A549 (cell line): Measurements from ENCODE around the gene BCAT1.

ENCODE experiments used
- HMGXB4 ChIP-seq: fragments of 250-450 bp; sonication (Bioruptor Pico); IDR thresholded peaks from 2 replicates; pipeline ENCODE4 v1.5.0; 2021; ENCODE audit warnings: mild to moderate bottlenecking, moderate library complexity, borderline replicate concordance
- MAFK ChIP-seq: fragments of 450-650 bp; IDR thresholded peaks from 2 replicates; pipeline ENCODE4 v1.6.1; 2014; ENCODE audit not compliant: partially characterized antibody
- PBX3 ChIP-seq: IDR thresholded peaks from 2 replicates; pipeline ENCODE4 v1.6.1; 2012
- PHF8 ChIP-seq: fragments of 200-600 bp; sonication (generic); IDR thresholded peaks from 2 replicates; pipeline ENCODE4 v1.6.1; 2016; ENCODE audit warnings: low read depth, mild to moderate bottlenecking, antibody characterized with exemption, moderate library complexity, borderline replicate concordance
- SMC3 ChIP-seq: fragments of >200 bp; sonication (Bioruptor Twin); formaldehyde crosslinking; IDR thresholded peaks from 3 replicates; pipeline ENCODE4 v1.6.1; 2018; ENCODE audit warnings: inconsistent platforms
- SREBF2 ChIP-seq: fragments of 450-650 bp; IDR thresholded peaks from 2 replicates; pipeline ENCODE4 v1.6.1; 2014; ENCODE audit warnings: mild to moderate bottlenecking, moderate library complexity
- TF ChIP-seq, protein P1 (sequence below): fragments of >200 bp; sonication (Bioruptor Twin); formaldehyde crosslinking; IDR thresholded peaks from 3 replicates; pipeline ENCODE4 v1.5.1; 2016
- TF ChIP-seq, protein P2 (sequence below): fragments of 200-600 bp; sonication (generic); IDR thresholded peaks from 2 replicates; pipeline ENCODE4 v1.6.1; 2016; ENCODE audit warnings: antibody characterized with exemption, mild to moderate bottlenecking, moderate library complexity

GRCh38 chr12:24821691-24822090, 127.2 kb downstream of the BCAT1 start:
- TF ChIP-seq PBX3, result no peak
- TF ChIP-seq, protein P1, sequence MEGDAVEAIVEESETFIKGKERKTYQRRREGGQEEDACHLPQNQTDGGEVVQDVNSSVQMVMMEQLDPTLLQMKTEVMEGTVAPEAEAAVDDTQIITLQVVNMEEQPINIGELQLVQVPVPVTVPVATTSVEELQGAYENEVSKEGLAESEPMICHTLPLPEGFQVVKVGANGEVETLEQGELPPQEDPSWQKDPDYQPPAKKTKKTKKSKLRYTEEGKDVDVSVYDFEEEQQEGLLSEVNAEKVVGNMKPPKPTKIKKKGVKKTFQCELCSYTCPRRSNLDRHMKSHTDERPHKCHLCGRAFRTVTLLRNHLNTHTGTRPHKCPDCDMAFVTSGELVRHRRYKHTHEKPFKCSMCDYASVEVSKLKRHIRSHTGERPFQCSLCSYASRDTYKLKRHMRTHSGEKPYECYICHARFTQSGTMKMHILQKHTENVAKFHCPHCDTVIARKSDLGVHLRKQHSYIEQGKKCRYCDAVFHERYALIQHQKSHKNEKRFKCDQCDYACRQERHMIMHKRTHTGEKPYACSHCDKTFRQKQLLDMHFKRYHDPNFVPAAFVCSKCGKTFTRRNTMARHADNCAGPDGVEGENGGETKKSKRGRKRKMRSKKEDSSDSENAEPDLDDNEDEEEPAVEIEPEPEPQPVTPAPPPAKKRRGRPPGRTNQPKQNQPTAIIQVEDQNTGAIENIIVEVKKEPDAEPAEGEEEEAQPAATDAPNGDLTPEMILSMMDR, result no peak
- TF ChIP-seq HMGXB4 (CRISPR knock-in tag), result no peak
- TF ChIP-seq, protein P2, sequence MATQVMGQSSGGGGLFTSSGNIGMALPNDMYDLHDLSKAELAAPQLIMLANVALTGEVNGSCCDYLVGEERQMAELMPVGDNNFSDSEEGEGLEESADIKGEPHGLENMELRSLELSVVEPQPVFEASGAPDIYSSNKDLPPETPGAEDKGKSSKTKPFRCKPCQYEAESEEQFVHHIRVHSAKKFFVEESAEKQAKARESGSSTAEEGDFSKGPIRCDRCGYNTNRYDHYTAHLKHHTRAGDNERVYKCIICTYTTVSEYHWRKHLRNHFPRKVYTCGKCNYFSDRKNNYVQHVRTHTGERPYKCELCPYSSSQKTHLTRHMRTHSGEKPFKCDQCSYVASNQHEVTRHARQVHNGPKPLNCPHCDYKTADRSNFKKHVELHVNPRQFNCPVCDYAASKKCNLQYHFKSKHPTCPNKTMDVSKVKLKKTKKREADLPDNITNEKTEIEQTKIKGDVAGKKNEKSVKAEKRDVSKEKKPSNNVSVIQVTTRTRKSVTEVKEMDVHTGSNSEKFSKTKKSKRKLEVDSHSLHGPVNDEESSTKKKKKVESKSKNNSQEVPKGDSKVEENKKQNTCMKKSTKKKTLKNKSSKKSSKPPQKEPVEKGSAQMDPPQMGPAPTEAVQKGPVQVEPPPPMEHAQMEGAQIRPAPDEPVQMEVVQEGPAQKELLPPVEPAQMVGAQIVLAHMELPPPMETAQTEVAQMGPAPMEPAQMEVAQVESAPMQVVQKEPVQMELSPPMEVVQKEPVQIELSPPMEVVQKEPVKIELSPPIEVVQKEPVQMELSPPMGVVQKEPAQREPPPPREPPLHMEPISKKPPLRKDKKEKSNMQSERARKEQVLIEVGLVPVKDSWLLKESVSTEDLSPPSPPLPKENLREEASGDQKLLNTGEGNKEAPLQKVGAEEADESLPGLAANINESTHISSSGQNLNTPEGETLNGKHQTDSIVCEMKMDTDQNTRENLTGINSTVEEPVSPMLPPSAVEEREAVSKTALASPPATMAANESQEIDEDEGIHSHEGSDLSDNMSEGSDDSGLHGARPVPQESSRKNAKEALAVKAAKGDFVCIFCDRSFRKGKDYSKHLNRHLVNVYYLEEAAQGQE, result no peak
- no peak for TF ChIP-seq MAFK
- TF ChIP-seq SREBF2, result no peak
- TF ChIP-seq PHF8, result no peak
- no peak for TF ChIP-seq SMC3
